MM.1S (cell line): ENCODE data around the gene MRPL58.

ENCODE experiments used
- CTCF ChIP-seq: fragments of 300-600 bp; sonication (generic); IDR thresholded peaks from 2 replicates; pipeline ENCODE4 v1.5.1; 2016; ENCODE audit warnings: antibody characterized with exemption, low read length, mixed read lengths
- EZH2 ChIP-seq: fragments of 300-600 bp; sonication (generic); optimal IDR thresholded peaks from 2 replicates; pipeline ENCODE3; 2017; ENCODE audit warnings: low read depth, mild to moderate bottlenecking, antibody characterized with exemption, low read length, mixed read lengths

GRCh38 chr17:74999523-74999922, 12.9 kb upstream of the MRPL58 start:
- TF ChIP-seq CTCF (no peak), EZH2 (no peak)
